Epithelial cell of esophagus (primary cell): ENCODE measurements around the gene PDGFC.

Experiments
- DNase-seq: peaks from one replicate; pipeline ENCODE4 v3.0.0; 2010; ENCODE audit warnings: low read depth
- H3K4me3 ChIP-seq: 2 replicates; pipeline ENCODE4 v1.5.1; 2011; ENCODE audit warnings: mild to moderate bottlenecking, low read length, control low read depth
- TF ChIP-seq, protein P1 (sequence below): IDR thresholded peaks from 2 replicates; pipeline ENCODE4 v1.5.1; 2011; ENCODE audit warnings: low read depth, mild to moderate bottlenecking, low read length, control low read depth, inconsistent platforms; ENCODE audit not compliant: insufficient read depth; ENCODE audit errors: missing control alignments

Gene PDGFC

DNA sequence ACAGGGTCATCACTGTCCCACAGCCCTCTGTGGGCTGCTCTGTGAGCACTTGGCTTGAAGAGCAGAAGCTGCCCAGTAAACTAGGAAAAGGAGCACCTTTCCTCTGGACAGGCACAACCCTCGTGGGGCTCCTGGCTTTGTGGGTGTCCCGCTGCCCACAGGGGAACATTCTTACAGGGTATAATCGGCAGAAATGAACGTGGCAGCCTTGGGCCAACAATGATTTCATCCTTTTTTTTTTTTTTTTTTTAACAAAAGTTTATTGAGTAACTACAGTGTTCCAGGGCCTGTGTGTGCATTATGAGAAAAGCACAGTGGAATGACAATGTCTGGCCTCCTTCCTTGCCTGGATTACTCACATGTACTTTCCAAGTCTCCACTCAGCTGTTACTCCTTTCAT, 197.2 kb downstream of the PDGFC start:
- peak; percentile 93 for DNase-seq
- TF ChIP-seq, protein P1, sequence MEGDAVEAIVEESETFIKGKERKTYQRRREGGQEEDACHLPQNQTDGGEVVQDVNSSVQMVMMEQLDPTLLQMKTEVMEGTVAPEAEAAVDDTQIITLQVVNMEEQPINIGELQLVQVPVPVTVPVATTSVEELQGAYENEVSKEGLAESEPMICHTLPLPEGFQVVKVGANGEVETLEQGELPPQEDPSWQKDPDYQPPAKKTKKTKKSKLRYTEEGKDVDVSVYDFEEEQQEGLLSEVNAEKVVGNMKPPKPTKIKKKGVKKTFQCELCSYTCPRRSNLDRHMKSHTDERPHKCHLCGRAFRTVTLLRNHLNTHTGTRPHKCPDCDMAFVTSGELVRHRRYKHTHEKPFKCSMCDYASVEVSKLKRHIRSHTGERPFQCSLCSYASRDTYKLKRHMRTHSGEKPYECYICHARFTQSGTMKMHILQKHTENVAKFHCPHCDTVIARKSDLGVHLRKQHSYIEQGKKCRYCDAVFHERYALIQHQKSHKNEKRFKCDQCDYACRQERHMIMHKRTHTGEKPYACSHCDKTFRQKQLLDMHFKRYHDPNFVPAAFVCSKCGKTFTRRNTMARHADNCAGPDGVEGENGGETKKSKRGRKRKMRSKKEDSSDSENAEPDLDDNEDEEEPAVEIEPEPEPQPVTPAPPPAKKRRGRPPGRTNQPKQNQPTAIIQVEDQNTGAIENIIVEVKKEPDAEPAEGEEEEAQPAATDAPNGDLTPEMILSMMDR = no peak
- H3K4me3 ChIP-seq = no peak overlapping the region

DNA sequence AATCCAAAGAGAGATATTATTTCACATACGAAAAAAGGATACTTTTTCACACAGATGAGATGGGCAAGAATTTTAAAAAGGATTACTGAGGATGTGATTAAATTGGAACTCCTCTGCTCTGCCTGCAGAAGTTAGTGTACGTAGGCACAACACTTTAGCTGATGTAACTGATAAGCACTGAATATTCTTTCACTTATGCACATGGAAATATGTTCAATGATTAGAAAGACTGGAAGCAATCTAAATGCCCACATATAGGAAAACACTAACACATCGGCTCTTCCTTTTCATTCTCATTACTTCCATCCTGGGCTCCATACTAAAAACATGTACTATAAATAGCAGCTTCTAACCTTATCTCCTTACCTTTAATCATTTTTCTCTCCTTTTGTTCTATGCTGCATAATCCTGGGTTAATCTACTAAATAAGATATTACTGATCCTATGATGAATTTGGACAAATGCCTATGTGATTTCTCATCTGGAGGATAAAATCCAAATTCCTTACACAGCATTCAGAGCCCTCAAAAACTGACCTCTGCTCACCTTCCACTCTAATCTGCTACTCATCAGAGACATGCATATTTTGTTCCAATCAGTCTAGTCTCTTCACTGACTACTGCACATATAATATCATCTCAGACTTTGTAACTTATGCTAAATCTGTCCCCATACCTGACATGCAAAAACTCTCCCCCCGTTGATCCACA, 197.8 kb downstream of the PDGFC start:
- TF ChIP-seq, protein P1 = no peak
- no peak overlapping the region for H3K4me3 ChIP-seq
- peak; percentile 43 for DNase-seq

DNA sequence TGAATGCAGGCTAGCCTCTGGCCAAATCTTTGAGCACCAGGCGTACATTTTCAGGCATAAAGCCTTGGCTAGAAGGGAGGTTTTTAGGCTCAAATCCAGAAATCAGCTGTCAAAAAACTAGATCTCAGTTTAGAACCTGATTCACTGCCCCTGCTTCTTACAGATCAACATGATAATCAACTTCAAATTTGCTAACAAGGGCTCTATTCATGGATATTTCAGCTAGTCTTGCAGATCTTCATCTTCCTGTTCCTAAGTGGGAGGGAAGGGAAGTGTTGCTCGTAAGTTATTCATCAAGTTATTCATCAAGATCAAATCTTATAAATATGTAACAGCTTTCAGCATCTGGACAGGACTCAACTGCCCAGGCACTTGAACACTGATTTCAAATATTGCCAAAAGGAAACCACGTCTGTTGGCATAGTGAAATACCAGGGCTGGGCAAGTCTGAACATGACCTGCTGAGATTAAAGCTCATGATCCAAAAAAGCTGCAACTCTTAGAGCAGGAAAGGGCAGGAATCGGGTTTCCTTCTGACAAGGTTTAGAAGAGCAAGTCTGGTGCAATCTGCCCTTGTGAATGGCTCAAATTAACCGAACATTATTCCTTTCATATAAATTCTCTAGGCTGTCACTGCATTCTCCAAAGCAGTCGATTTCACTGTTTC, 200.3 kb downstream of the PDGFC start:
- H3K4me3 ChIP-seq = peak overlapping the region; percentile 19
- DNase-seq = peak; percentile 99
- TF ChIP-seq, protein P1 = no peak

DNA sequence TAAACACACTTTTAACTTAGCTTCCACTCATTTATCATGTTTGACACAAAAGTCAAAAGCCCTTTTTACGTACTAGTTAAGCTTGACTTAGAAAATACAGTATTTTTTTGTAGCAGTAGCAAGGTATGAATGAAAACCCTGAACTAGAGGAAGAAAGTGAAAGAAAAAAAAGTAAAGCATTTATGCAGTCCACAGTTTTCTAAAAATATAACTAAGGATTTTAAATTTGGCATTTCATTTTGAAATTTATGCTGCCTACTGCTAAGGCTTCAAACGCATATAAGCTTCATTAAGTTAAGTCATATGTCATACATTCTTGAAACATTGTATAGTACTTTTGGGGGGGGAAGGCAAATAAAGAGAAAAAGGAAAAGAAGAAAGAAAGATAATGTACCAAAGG, 201.5 kb downstream of the PDGFC start:
- no peak for DNase-seq
- TF ChIP-seq, protein P1 = no peak
- no peak overlapping the region for H3K4me3 ChIP-seq

DNA sequence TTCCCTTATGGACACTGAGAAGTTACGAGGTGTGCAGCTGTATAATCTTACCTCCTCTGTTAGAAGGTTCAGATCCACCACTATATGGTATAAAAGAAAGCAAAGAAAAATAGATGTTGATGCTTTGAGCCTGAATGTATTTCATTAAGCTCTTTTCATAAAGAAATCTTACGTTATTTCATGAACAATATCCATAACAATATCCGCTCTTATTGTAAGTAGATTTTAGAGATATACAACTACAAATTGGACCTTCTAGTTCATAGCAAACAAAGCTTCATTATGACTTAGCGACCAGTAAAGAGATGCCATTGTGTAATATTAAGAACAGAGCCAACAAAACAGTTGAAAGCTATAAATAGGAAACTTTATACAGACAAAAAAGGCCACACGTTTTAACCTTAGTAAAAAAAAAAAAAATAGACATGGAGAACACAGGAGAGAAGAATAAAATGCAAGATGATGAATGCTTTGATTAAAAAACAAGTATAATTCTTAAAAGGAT, 203.6 kb downstream of the PDGFC start:
- DNase-seq = no peak
- TF ChIP-seq, protein P1 = no peak
- no peak overlapping the region for H3K4me3 ChIP-seq

DNA sequence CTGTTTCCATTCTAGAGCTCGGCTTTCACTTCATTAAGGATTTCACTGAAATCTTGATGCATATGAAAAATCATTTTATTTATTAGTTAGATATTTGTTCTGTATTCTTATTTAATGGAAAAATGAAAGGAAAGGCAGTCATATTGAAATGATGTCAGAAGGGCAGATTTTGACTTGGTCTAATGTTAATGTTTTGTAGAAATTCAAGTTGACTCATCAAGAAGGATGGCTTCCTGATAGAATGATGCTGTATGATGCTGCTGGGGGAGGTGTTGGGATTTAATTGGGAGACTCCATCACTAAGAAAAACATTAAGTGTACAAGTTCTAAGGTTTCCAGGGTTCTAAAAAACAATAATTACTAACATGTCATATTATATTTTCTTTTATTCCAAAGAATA, 204.8 kb downstream of the PDGFC start:
- H3K4me3 ChIP-seq = no peak overlapping the region
- TF ChIP-seq, protein P1 = no peak
- DNase-seq = no peak
